HepG2 (cell line): ENCODE data around the gene APCDD1L. TPM values are rescaled to one million over a fixed set of nuclear protein-coding genes. Genes with fewer than 3 reads are reported as not detected.

Experiments
- CEBPG ChIP-seq: IDR thresholded peaks from 2 replicates; pipeline ENCODE4 v1.6.1; 2016
- HOXA3 ChIP-seq: sonication (generic); formaldehyde crosslinking; IDR thresholded peaks from 2 replicates; pipeline ENCODE4 v1.5.0; 2020; ENCODE audit warnings: missing genetic modification reagents
- PCBP2 ChIP-seq: fragments of 200-400 bp; formaldehyde crosslinking; optimal IDR thresholded peaks from 2 replicates; pipeline ENCODE3; 2018; ENCODE audit warnings: low read length, low read depth; ENCODE audit not compliant: poor library complexity, severe bottlenecking
- RFX3 ChIP-seq: IDR thresholded peaks from 2 replicates; pipeline ENCODE4 v1.6.1; 2016; ENCODE audit warnings: missing biosample characterization, missing genetic modification reagents
- RFXAP ChIP-seq: sonication (generic); formaldehyde crosslinking; IDR thresholded peaks from 2 replicates; pipeline ENCODE4 v1.4.0; 2020; ENCODE audit warnings: missing genetic modification reagents, borderline replicate concordance
- SMARCE1 ChIP-seq: fragments of 450-650 bp; IDR thresholded peaks from 2 replicates; pipeline ENCODE4 v1.6.1; 2017; ENCODE audit warnings: borderline replicate concordance
- THAP9 ChIP-seq: sonication (generic); formaldehyde crosslinking; IDR thresholded peaks from 2 replicates; pipeline ENCODE4; 2020; ENCODE audit warnings: missing genetic modification reagents, mild to moderate bottlenecking, borderline replicate concordance
- ZNF232 ChIP-seq: sonication (generic); formaldehyde crosslinking; IDR thresholded peaks from 2 replicates; pipeline ENCODE4 v1.4.0; 2020; ENCODE audit warnings: missing genetic modification reagents, borderline replicate concordance
- ZNF550 ChIP-seq: sonication (generic); formaldehyde crosslinking; IDR thresholded peaks from 2 replicates; pipeline ENCODE4 v1.4.0; 2020; ENCODE audit warnings: mild to moderate bottlenecking, missing genetic modification reagents, borderline replicate concordance
- ZNF709 ChIP-seq: sonication (generic); formaldehyde crosslinking; IDR thresholded peaks from 2 replicates; pipeline ENCODE4 v1.5.0; 2020; ENCODE audit warnings: mild to moderate bottlenecking, missing genetic modification reagents
- ZNF737 ChIP-seq: sonication (generic); formaldehyde crosslinking; IDR thresholded peaks from 2 replicates; pipeline ENCODE4 v1.5.0; 2020; ENCODE audit warnings: missing genetic modification reagents, mild to moderate bottlenecking, borderline replicate concordance
- ZNF784 ChIP-seq: sonication (generic); formaldehyde crosslinking; IDR thresholded peaks from 2 replicates; pipeline ENCODE4 v1.5.1; 2020; ENCODE audit warnings: missing genetic modification reagents, mild to moderate bottlenecking, borderline replicate concordance
- polyA plus RNA-seq, 8 experiments: library from polyadenylated mRNA; depleted of rRNA in 3 of 8; stranded (reverse) in 7 of 8; unstranded in 1 of 8; fragments of >200 nt; fragmentation: Illumina TruSeq in 4 of 8; extraction: Trizol in 4 of 8; gene quantifications; 2 replicates each; pipeline versions ENCODE4 v1.2.1 to v1.2.3, GENCODE V29; 2011 to 2016; ENCODE audit warnings: low read depth in 4 of 8, missing spikeins in 1 of 8, mixed read lengths in 1 of 8; ENCODE audit not compliant: insufficient read depth in 1 of 8
- total RNA-seq, 5 experiments: library from RNA; depleted of rRNA; stranded (reverse); fragments of >200 nt; fragmentation: Illumina TruSeq; extraction: Trizol; gene quantifications; 2 replicates each; pipeline ENCODE4 v1.2.3, GENCODE V29; 2016; ENCODE audit warnings: low read depth in 1 of 5
- TF ChIP-seq, protein P1 (sequence below): sonication (generic); formaldehyde crosslinking; conservative IDR thresholded peaks from 2 replicates; pipeline ENCODE4 v1.8.0; 2022; ENCODE audit warnings: low read depth, missing genetic modification reagents
- TF ChIP-seq, protein P2 (sequence below): sonication (generic); formaldehyde crosslinking; IDR thresholded peaks from 2 replicates; pipeline ENCODE4 v1.5.0; 2020; ENCODE audit warnings: mild to moderate bottlenecking, missing genetic modification reagents
- TF ChIP-seq, protein P3 (sequence below): sonication (generic); formaldehyde crosslinking; IDR thresholded peaks from 2 replicates; pipeline ENCODE4 v1.5.1; 2020; ENCODE audit warnings: mild to moderate bottlenecking, missing genetic modification reagents, borderline replicate concordance
- TF ChIP-seq, protein P4 (sequence below): IDR thresholded peaks from 2 replicates; pipeline ENCODE4 v1.6.1; 2012; ENCODE audit warnings: low read length, improper control_type of control experiment

Gene APCDD1L
- total and polyA plus RNA-seq, 2 of the 13 experiments (the other 11 are each of a cell fraction or from before 2014, with no cell fraction given) = not detected

DNA sequence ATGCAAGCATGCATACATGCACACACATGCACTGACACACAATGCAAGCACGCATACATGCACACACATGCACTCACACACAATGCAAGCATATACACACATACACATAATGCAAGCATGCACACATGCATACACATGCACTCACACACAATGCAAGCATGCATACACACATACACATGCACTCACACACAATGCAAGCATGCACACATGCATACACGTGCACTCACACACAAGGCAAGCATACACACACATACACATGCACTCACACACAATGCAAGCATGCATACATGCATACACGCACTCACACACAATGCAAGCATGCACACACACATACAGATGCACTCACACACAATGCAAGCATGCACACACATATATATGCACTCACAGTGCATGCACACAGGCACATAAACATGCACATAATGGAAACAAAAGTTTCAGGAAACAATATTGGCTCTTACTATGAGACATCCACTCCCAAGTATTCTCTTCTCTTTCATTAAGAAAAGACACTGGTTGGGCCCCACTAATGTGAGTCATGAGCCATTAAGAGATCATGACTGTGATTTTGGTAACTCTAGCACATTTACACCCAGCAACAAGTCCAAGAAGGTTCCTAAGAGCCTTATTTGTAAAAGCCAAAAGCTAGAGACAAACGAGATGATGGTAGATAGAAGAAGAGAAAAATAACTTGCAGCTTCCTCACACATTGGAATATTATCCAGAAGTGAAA lies 22.2 kb downstream of the APCDD1L start (continued):
- TF ChIP-seq, protein P1, sequence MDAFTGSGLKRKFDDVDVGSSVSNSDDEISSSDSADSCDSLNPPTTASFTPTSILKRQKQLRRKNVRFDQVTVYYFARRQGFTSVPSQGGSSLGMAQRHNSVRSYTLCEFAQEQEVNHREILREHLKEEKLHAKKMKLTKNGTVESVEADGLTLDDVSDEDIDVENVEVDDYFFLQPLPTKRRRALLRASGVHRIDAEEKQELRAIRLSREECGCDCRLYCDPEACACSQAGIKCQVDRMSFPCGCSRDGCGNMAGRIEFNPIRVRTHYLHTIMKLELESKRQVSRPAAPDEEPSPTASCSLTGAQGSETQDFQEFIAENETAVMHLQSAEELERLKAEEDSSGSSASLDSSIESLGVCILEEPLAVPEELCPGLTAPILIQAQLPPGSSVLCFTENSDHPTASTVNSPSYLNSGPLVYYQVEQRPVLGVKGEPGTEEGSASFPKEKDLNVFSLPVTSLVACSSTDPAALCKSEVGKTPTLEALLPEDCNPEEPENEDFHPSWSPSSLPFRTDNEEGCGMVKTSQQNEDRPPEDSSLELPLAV (CRISPR knock-in tag) = no peak
- TF ChIP-seq HOXA3 (CRISPR knock-in tag) = no peak
- TF ChIP-seq RFX3 (CRISPR knock-in tag) = no peak
- TF ChIP-seq, protein P2, sequence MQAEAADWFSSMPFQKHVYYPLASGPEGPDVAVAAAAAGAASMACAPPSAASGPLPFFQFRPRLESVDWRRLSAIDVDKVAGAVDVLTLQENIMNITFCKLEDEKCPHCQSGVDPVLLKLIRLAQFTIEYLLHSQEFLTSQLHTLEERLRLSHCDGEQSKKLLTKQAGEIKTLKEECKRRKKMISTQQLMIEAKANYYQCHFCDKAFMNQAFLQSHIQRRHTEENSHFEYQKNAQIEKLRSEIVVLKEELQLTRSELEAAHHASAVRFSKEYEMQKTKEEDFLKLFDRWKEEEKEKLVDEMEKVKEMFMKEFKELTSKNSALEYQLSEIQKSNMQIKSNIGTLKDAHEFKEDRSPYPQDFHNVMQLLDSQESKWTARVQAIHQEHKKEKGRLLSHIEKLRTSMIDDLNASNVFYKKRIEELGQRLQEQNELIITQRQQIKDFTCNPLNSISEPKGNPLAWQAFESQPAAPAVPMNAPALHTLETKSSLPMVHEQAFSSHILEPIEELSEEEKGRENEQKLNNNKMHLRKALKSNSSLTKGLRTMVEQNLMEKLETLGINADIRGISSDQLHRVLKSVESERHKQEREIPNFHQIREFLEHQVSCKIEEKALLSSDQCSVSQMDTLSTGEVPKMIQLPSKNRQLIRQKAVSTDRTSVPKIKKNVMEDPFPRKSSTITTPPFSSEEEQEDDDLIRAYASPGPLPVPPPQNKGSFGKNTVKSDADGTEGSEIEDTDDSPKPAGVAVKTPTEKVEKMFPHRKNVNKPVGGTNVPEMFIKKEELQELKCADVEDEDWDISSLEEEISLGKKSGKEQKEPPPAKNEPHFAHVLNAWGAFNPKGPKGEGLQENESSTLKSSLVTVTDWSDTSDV (CRISPR knock-in tag) = no peak
- no peak for TF ChIP-seq THAP9 (CRISPR knock-in tag)
- no peak for TF ChIP-seq ZNF784 (CRISPR knock-in tag)
- no peak for TF ChIP-seq RFXAP (CRISPR knock-in tag)
- no peak for TF ChIP-seq ZNF232 (CRISPR knock-in tag)
- TF ChIP-seq, protein P3, sequence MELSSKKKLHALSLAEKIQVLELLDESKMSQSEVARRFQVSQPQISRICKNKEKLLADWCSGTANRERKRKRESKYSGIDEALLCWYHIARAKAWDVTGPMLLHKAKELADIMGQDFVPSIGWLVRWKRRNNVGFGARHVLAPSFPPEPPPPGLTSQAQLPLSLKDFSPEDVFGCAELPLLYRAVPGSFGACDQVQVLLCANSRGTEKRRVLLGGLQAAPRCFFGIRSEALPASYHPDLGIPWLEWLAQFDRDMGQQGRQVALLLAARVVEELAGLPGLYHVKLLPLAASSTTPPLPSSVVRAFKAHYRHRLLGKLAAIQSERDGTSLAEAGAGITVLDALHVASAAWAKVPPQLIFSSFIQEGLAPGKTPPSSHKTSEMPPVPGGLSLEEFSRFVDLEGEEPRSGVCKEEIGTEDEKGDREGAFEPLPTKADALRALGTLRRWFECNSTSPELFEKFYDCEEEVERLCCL (CRISPR knock-in tag) = no peak
- no peak for TF ChIP-seq PCBP2
- TF ChIP-seq, protein P4, sequence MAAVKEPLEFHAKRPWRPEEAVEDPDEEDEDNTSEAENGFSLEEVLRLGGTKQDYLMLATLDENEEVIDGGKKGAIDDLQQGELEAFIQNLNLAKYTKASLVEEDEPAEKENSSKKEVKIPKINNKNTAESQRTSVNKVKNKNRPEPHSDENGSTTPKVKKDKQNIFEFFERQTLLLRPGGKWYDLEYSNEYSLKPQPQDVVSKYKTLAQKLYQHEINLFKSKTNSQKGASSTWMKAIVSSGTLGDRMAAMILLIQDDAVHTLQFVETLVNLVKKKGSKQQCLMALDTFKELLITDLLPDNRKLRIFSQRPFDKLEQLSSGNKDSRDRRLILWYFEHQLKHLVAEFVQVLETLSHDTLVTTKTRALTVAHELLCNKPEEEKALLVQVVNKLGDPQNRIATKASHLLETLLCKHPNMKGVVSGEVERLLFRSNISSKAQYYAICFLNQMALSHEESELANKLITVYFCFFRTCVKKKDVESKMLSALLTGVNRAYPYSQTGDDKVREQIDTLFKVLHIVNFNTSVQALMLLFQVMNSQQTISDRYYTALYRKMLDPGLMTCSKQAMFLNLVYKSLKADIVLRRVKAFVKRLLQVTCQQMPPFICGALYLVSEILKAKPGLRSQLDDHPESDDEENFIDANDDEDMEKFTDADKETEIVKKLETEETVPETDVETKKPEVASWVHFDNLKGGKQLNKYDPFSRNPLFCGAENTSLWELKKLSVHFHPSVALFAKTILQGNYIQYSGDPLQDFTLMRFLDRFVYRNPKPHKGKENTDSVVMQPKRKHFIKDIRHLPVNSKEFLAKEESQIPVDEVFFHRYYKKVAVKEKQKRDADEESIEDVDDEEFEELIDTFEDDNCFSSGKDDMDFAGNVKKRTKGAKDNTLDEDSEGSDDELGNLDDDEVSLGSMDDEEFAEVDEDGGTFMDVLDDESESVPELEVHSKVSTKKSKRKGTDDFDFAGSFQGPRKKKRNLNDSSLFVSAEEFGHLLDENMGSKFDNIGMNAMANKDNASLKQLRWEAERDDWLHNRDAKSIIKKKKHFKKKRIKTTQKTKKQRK = no peak
- TF ChIP-seq CEBPG (CRISPR knock-in tag) = no peak
- no peak for TF ChIP-seq SMARCE1
- no peak for TF ChIP-seq ZNF737 (CRISPR knock-in tag)
- no peak for TF ChIP-seq ZNF550 (CRISPR knock-in tag)
- no peak for TF ChIP-seq ZNF709 (CRISPR knock-in tag)
